ENCODE data around the gene WDR36. TPM values are rescaled to one million over a fixed set of nuclear protein-coding genes. Genes with fewer than 3 reads are reported as not detected.

The WDR36 gene
- total RNA-seq, 1 donor from 2014 or later: 20.8 TPM

- Mint-ChIP-seq H3K4me3 (ENCODE audit: unreplicated experiment) (no peak overlapping the region), H3K27me3 (ENCODE audit: unreplicated experiment) (peaks cover 2% of the 10 kb centered on the region), H3K9me3 (ENCODE audit: unreplicated experiment) (no peaks in the 10 kb centered on the region), H3K27ac (ENCODE audit: unreplicated experiment) (no peak overlapping the region), H3K36me3 (ENCODE audit: unreplicated experiment) (no peaks in the 10 kb centered on the region), H3K4me1 (ENCODE audit: low read depth, unreplicated experiment) (no peaks in the 10 kb centered on the region)
- TF ChIP-seq, protein P1, sequence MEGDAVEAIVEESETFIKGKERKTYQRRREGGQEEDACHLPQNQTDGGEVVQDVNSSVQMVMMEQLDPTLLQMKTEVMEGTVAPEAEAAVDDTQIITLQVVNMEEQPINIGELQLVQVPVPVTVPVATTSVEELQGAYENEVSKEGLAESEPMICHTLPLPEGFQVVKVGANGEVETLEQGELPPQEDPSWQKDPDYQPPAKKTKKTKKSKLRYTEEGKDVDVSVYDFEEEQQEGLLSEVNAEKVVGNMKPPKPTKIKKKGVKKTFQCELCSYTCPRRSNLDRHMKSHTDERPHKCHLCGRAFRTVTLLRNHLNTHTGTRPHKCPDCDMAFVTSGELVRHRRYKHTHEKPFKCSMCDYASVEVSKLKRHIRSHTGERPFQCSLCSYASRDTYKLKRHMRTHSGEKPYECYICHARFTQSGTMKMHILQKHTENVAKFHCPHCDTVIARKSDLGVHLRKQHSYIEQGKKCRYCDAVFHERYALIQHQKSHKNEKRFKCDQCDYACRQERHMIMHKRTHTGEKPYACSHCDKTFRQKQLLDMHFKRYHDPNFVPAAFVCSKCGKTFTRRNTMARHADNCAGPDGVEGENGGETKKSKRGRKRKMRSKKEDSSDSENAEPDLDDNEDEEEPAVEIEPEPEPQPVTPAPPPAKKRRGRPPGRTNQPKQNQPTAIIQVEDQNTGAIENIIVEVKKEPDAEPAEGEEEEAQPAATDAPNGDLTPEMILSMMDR (IDR thresholded peaks at IDR 0.05; ENCODE audit: partially characterized antibody, unreplicated experiment): no peak
- no peak for DNase-seq
These were observed 52.3 kb downstream of the WDR36 start for GRCh38 chr5:111144352-111144930.

DNA sequence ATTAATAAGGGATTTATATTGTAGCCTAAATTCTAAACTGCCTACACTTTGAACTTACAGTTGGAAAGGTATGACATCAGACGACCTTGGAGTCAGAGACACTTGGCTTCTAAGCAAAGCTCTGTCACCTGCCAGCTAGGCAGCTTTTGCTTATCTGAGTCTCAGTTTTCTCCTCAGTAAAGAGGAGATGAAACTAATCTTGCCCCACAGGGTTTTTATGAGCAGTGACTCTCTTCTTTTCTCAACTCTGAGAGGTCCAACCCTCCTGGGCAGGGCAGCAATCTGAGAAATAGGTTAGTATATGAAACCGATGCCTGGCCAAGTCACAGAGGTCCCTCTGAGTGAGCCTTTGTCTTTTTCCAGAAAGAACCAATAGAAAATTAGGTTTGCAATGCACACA is 53.9 kb downstream of the WDR36 start:
- no peaks in the 10 kb centered on the region for H3K27me3 Mint-ChIP-seq (ENCODE audit: unreplicated experiment)

GRCh38 chr5:111147502-111147901 is 55.4 kb downstream of the WDR36 start:
- no peaks in the 10 kb centered on the region for H3K27me3 Mint-ChIP-seq (ENCODE audit: unreplicated experiment)
- H3K36me3 Mint-ChIP-seq (ENCODE audit: unreplicated experiment): no peaks in the 10 kb centered on the region
- TF ChIP-seq, protein P1 (IDR thresholded peaks at IDR 0.05; ENCODE audit: partially characterized antibody, unreplicated experiment): no peak
- H3K9me3 Mint-ChIP-seq (ENCODE audit: unreplicated experiment): no peaks in the 10 kb centered on the region
- H3K4me3 Mint-ChIP-seq (ENCODE audit: unreplicated experiment): no peak overlapping the region
- H3K4me1 Mint-ChIP-seq (ENCODE audit: low read depth, unreplicated experiment): no peaks in the 10 kb centered on the region
- H3K27ac Mint-ChIP-seq (ENCODE audit: unreplicated experiment): no peak overlapping the region
- no peak for DNase-seq

More for the DNA sequence above, 53.9 kb downstream of the WDR36 start:
- H3K27ac Mint-ChIP-seq (ENCODE audit: unreplicated experiment): no peak overlapping the region
- H3K9me3 Mint-ChIP-seq (ENCODE audit: unreplicated experiment): no peaks in the 10 kb centered on the region
- no peak overlapping the region for H3K4me3 Mint-ChIP-seq (ENCODE audit: unreplicated experiment)
- TF ChIP-seq, protein P1 (IDR thresholded peaks at IDR 0.05; ENCODE audit: partially characterized antibody, unreplicated experiment): no peak
- no peaks in the 10 kb centered on the region for H3K36me3 Mint-ChIP-seq (ENCODE audit: unreplicated experiment)
- DNase-seq: no peak
- H3K4me1 Mint-ChIP-seq (ENCODE audit: low read depth, unreplicated experiment): no peaks in the 10 kb centered on the region

GRCh38 chr5:111151998-111152397 is 59.9 kb downstream of the WDR36 start:
- Mint-ChIP-seq H3K36me3 (ENCODE audit: unreplicated experiment) (no peaks in the 10 kb centered on the region), H3K4me1 (ENCODE audit: low read depth, unreplicated experiment) (peaks cover 2% of the 10 kb centered on the region), H3K9me3 (ENCODE audit: unreplicated experiment) (peaks cover 1% of the 10 kb centered on the region), H3K27ac (ENCODE audit: unreplicated experiment) (no peak overlapping the region), H3K4me3 (ENCODE audit: unreplicated experiment) (no peak overlapping the region), H3K27me3 (ENCODE audit: unreplicated experiment) (no peaks in the 10 kb centered on the region)
- no peak for DNase-seq
- TF ChIP-seq, protein P1 (IDR thresholded peaks at IDR 0.05; ENCODE audit: partially characterized antibody, unreplicated experiment): no peak

GRCh38 chr5:111153483-111153882 is 61.3 kb downstream of the WDR36 start:
- H3K4me3 Mint-ChIP-seq (ENCODE audit: unreplicated experiment): no peak overlapping the region
- peaks cover 2% of the 10 kb centered on the region for H3K4me1 Mint-ChIP-seq (ENCODE audit: low read depth, unreplicated experiment)
- no peaks in the 10 kb centered on the region for H3K36me3 Mint-ChIP-seq (ENCODE audit: unreplicated experiment)
- H3K9me3 Mint-ChIP-seq (ENCODE audit: unreplicated experiment): peaks cover 1% of the 10 kb centered on the region
- H3K27ac Mint-ChIP-seq (ENCODE audit: unreplicated experiment): no peak overlapping the region
- TF ChIP-seq, protein P1 (IDR thresholded peaks at IDR 0.05; ENCODE audit: partially characterized antibody, unreplicated experiment): no peak
- no peaks in the 10 kb centered on the region for H3K27me3 Mint-ChIP-seq (ENCODE audit: unreplicated experiment)
- no peak for DNase-seq
